GM18873 (cell line): ENCODE results near the gene NLGN4Y.

Source experiments
- ATAC-seq: cut with Tn5 transposase; IDR thresholded peaks from one replicate; pipeline ENCODE4 v1.9.1; 2021; ENCODE audit warnings: mild to moderate bottlenecking, moderate library complexity, moderate number of reproducible peaks; ENCODE audit not compliant: unreplicated experiment, low FRiP score

The NLGN4Y gene

DNA sequence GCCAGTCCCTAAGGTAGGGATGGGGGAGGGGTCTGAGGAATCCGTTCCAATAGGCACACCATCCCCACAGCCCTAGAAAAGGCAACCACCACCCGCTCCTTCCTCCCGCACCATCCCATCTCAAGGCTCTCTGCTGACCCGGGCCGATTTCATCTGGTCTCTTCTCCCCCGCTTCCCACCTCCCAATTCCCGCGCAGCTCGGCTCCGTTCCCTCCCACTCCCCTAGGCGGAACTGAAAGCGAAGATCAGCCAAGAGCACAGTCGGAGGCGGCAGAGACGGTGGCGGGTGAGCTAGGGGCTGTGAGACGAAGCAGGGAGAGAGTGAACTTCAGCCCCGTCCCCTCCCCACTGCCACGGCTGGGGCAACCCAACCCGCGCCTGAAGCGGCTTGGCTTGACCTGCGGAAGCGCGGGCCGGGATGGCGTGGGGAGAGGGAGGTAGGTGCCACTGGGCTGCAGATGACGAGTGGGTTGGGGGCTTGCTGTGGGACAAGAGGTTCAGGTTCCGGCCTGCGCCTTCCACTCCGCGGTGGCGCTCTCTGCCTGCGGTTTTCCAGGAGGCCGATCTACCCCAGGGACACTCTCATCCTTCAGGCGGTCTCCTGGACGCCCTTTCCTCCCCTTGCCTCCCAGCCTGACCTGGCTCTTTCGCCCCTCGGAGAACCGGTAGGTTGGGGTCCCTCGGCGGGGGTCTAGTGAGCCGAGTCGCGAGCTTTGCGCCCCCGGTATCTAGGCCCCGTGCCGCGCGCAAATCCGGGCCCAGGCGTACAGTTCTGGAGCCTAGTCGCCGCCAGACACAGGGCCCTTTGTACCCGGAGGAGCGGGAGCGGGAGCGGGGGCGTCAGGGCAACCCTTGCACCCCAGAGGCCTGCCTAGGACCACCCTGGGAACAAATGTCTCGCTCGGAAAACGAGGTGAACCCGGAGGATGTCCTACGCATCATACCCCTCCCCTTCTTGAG is at the start of gene NLGN4Y:
Gene NLGN4Y (plus strand): TSS at position 258 of the 960 bp plus-strand sequence. CDS start 97,591 bp downstream, outside the sequence.
- no peak for ATAC-seq

- ATAC-seq = no peak
These were observed 38.4 kb upstream of the NLGN4Y start for GRCh38 chrY:14485935-14486334.

DNA sequence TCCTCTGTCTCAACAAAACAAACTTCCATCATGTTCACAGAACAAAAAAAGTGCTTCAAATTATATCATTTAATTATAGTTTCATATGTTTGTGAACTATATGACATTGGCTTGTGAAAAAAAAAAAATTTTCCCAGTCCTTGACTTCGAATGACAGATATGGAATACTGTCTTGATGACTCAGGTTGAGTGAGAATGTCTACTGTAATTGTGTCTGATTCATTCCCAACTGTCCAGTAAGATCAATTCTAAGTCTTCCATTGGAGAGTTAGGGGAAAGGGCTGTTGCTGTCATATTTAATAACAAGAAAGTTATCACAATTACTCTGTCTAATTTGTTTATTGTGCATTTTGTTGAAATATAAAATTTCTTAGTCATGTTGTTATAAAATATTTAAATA is 34.1 kb upstream of the NLGN4Y start:
- no peak for ATAC-seq

GRCh38 chrY:14498071-14498470 is 26.3 kb upstream of the NLGN4Y start:
- no peak for ATAC-seq

GRCh38 chrY:14504592-14504991 is 19.7 kb upstream of the NLGN4Y start:
- no peak for ATAC-seq

DNA sequence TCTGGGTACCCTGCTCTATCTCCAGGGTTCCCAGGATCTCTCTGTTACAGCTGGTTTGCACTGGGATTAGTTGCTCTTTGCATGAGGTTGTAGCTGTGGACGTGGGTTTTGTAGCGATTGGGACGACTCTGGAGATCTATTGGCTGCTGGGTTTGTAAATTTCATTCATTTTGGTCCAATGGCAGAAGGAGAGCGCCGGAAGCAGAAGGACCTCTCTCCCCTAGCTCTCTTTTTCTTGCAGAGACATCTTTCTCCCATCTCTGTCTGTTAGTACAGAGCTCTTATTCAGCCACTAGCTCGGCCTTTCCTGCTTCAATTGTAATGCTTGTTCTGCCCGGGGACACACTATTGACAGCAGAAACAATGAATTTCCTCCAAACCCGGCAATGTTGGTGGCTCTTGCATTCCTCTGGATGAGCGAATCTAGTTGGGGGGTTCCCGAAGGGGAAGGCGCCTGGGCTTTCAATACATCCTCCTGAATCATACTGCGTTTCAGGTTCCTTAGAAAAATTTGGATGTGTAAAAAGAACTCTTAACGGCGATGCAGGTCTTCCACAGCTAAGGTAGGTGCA is 1.9 kb upstream of the NLGN4Y start:
- ATAC-seq = no peak

- no peak for ATAC-seq
These were observed 648 bp upstream of the NLGN4Y start for GRCh38 chrY:14523491-14524271.

DNA sequence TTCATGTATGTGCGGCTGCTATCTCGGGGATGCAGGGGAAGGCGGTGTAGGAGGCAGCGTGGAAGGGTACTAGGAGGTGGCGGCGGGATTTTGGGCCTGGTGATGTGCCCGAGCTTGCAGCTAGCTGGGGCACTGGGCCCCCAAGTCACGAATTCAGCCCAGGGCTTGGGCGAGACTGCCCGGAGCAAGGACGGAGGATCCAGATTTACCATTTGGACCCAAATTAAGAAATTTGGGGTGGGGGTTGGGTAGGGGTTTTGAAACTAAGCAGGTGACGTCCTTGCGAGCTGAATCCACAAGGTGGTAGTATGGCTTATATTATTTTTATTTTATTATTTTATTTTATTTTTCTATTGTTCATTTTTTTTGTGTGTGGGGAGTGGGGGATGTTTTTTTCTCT is 986 bp downstream of the NLGN4Y start:
- no peak for ATAC-seq

DNA sequence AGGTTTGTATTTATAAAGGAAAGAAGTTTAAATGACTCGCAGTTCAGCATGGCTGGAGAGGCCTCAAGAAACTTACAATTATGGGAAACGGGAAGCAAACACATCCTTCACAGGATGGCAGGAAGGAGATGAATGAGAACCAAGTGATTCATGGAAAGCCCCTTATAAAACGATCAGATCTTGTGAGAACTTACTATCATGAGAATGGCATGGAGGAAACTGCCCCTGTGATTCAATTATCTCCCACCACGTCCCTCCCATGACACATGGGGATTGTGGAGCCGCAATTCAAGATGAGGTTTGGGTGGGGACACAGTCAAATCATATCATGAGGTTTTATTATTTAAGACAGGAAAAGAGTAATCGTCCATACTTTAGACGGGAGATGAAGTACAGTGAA is 4.0 kb downstream of the NLGN4Y start:
- ATAC-seq = no peak

GRCh38 chrY:14536703-14537102 is 12.4 kb downstream of the NLGN4Y start:
- ATAC-seq = no peak

GRCh38 chrY:14543506-14543905 is 19.2 kb downstream of the NLGN4Y start:
- no peak for ATAC-seq

DNA sequence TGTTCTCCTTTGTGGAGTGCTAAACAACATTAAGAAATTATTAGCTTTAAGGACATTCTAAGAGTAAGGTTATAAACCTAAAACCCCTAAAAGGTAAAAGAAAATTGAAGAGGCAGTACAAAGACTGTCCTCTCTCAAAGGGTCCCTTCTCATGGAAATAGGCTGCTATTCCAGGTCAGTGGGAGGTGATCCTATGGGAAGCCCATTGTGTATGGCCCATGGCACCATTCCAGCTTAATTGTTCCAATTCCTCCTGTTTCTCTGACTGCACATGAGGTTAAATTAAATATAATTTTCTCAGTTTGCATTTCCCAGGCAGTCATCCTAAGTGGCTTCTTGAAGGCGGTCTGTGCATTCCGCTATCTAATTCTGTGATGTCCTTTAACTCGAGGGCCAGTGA is 57.0 kb downstream of the NLGN4Y start:
- no peak for ATAC-seq

- no peak for ATAC-seq
These were observed 62.4 kb downstream of the NLGN4Y start for GRCh38 chrY:14586725-14587124.

DNA sequence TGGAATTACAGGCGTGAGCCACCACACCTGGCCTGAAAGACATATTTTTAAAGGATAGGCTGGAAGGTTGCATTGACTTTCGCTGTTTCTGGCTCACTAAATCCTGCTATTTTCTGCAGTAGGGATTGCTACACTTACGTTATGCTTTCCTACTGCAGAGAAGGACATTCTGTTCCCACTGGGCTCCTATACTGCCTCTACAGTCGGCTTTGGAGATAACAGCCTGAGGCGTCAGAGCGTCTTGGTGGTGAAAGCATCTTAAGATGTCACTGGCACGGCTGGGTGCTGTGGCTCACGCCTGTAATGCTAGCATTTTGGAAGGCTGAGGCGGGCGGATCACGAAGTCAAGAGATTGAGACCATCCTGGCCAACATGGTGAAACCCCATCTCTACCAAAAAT is 77.0 kb downstream of the NLGN4Y start:
- ATAC-seq = no peak

DNA sequence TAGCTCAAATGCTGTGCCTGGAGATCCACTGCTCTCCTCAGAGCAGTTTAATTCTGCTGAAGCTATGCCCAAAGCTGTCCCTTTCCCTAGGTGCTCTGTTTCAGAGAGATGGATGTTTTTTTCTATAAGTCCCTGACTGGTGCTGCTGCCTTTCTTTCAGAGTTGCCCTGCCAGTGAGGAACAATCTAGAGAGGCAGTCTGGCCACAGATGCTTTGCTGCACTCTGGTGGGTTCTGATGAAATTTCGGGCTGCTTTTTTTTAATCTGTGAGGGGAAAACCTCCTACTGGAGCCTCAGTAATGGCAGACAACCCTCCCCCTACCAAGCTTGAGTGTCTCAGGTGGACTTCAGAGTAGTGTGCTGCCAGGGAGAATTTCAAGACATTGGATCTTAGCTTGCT is 93.3 kb downstream of the NLGN4Y start:
- ATAC-seq = no peak

DNA sequence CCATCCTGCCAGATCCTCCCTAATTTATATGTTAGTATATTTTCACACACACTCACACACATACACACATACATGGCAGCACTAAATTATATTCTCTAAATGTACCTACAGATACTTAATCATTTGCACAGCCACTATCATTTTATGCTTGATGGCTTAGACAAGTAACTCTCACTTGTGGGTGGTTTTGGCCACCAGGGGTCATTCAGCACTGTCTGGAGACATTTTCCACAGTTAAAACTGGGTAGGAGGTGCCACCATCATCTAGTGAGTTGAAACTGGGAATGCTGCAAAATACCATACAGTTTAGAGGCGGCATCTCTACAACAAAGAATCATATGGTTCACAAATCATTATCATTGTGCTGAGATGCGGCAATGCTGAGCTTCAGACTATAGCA is 94.2 kb downstream of the NLGN4Y start:
- ATAC-seq = no peak

GRCh38 chrY:14628208-14628607 is 103.9 kb downstream of the NLGN4Y start:
- no peak for ATAC-seq

DNA sequence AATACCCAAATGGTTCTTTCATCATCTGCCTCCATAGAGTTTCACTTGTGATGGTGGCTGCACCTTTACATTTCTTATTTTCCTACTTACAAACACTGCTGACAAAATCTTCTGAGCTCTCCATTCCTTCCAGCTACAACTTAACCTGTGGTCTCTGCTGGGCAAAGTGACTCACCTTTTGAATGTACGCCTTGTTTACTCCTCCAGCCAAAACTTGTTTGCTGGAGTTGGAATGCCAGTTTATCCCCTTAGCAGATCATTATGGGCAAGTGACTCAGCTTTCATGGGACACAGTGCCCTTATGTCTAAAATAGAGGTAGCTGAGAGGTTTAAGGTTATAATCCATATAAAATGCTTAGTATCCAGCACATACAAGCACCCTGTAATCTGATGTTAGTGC is 107.3 kb downstream of the NLGN4Y start:
- ATAC-seq = no peak

- no peak for ATAC-seq
These were observed 109.4 kb downstream of the NLGN4Y start for GRCh38 chrY:14633718-14634117.

- no peak for ATAC-seq
These were observed 110.6 kb downstream of the NLGN4Y start for GRCh38 chrY:14634954-14635353.

GRCh38 chrY:14637551-14637950 is 113.2 kb downstream of the NLGN4Y start:
- ATAC-seq = no peak
